Upper lobe of left lung (tissue), 6 donors: ENCODE data around the gene MIA2. TPM values are rescaled to one million over a fixed set of nuclear protein-coding genes. Genes with fewer than 3 reads are reported as not detected.
"Not testable (repeated sequence)": the region's sequence is repeated elsewhere in the genome, so short reads cannot be mapped to it uniquely, and the experiment has no call there.

Source experiments
- ATAC-seq, 2 donors: fragments of 200-7000 bp; cut with Tn5 transposase; one replicate each; pipeline ENCODE4 v1.9.1; 2022; ENCODE audit warnings: mild to moderate bottlenecking in 2 of 2, moderate library complexity in 2 of 2; ENCODE audit not compliant: low FRiP score in 2 of 2
- DNase-seq, 2 donors: peaks; one replicate each; pipeline ENCODE4 v3.0.0-alpha.2; 2019 to 2020
- H3K27ac ChIP-seq, 4 donors: fragments of 200-600 bp; sonication (generic); one replicate each; pipeline ENCODE4 v1.5.1; 2016 to 2019
- H3K27me3 ChIP-seq, 4 donors: fragments of 200-600 bp; sonication (generic); one replicate each; pipeline ENCODE4 v1.5.1; 2017 to 2019
- H3K36me3 ChIP-seq, 4 donors: fragments of 200-600 bp; sonication (generic); one replicate each; pipeline ENCODE4 v1.5.1; 2016 to 2019
- H3K4me1 ChIP-seq, 4 donors: fragments of 200-600 bp; sonication (generic); one replicate each; pipeline ENCODE4 v1.5.1; 2018 to 2019
- H3K4me3 ChIP-seq, 4 donors: fragments of 200-600 bp; sonication (generic); one replicate each; pipeline ENCODE4 v1.5.1; 2017 to 2019; ENCODE audit warnings: mild to moderate bottlenecking in 2 of 4, moderate library complexity in 1 of 4
- H3K9me3 ChIP-seq, 4 donors: fragments of 200-600 bp; sonication (generic); one replicate each; pipeline ENCODE4 v1.5.1; 2018 to 2019
- EP300 ChIP-seq, 4 donors: sonication (generic); formaldehyde crosslinking; IDR thresholded peaks; one replicate each; pipeline ENCODE4 v1.5.1; 2017; ENCODE audit warnings: antibody characterized with exemption in 4 of 4, control low read depth in 2 of 4
- POLR2A ChIP-seq, 4 donors: fragments of 450-650 bp; IDR thresholded peaks; one replicate each; pipeline ENCODE4 v1.5.1; 2016 to 2017; ENCODE audit warnings: antibody characterized with exemption in 4 of 4, mild to moderate bottlenecking in 2 of 4
- POLR2AphosphoS5 ChIP-seq, 2 donors: sonication (generic); formaldehyde crosslinking; IDR thresholded peaks; one replicate each; pipeline ENCODE4 v1.5.1; 2017; ENCODE audit warnings: antibody characterized with exemption in 2 of 2
- WGBS, 2 donors: methylation state at CpG; one replicate each; pipeline ENCODE4 v1.1.5; 2017 to 2018; 5-methylcytosine and 5-hydroxymethylcytosine counted together
- total RNA-seq, 6 donors: library from RNA; depleted of rRNA in 4 of 6; stranded (reverse); fragments of >200 nt in 4 of 6; gene quantifications; one replicate each; pipeline versions ENCODE4 v1.1.0 to v1.2.1, GENCODE V29; 2016 to 2021
- TF ChIP-seq, protein P1 (sequence below), 6 experiments: fragments of 450-650 bp in 4 of 6; fragments of 200-600 bp in 2 of 6; sonication (generic) in 2 of 6; IDR thresholded peaks; one replicate each; pipeline ENCODE4 v1.5.1; 2016 to 2019; ENCODE audit warnings: antibody characterized with exemption in 6 of 6
- donor health status: DM: no; HTN: no; CAD: no; lungs with moderate emphysema.
- donor health status: DM: no; HTN: yes; CAD: no; lungs with severe emphysema.

The MIA2 gene
- total RNA-seq, 6 donors from 2014 or later = 13.0 to 56.8 (median 25.4) TPM

DNA sequence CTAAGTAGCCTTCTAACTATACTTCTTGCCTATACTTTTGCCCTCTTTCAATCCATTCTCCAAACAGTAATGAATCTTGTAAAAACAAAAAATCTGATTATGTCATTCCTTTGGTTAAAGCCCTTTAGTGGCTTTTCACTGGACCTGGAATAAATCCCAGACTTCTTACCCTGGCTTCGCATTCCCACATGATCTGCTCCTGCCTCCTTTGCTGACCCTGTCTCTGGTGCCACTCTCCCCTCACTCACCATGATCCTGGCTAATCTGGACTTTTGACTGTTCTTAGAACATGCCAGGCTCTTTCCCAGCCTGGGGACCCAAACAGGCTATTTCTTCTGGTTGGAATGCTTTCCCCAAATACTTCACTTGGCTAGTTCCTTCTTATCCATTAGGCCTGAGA lies 7.9 kb downstream of the MIA2 start:
- Histone ChIP-seq H3K36me3 (no peaks in the 10 kb centered on the region), H3K9me3 (no peaks in the 10 kb centered on the region), H3K27ac (no peak overlapping the region), H3K4me1 (no peaks in the 10 kb centered on the region), H3K27me3 (no peaks in the 10 kb centered on the region), H3K4me3 (no peak overlapping the region)
- ATAC-seq (no peak), DNase-seq (no peak)
- TF ChIP-seq, protein P1, sequence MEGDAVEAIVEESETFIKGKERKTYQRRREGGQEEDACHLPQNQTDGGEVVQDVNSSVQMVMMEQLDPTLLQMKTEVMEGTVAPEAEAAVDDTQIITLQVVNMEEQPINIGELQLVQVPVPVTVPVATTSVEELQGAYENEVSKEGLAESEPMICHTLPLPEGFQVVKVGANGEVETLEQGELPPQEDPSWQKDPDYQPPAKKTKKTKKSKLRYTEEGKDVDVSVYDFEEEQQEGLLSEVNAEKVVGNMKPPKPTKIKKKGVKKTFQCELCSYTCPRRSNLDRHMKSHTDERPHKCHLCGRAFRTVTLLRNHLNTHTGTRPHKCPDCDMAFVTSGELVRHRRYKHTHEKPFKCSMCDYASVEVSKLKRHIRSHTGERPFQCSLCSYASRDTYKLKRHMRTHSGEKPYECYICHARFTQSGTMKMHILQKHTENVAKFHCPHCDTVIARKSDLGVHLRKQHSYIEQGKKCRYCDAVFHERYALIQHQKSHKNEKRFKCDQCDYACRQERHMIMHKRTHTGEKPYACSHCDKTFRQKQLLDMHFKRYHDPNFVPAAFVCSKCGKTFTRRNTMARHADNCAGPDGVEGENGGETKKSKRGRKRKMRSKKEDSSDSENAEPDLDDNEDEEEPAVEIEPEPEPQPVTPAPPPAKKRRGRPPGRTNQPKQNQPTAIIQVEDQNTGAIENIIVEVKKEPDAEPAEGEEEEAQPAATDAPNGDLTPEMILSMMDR (IDR thresholded peaks at IDR 0.05) = no peak
- TF ChIP-seq POLR2AphosphoS5 (IDR thresholded peaks at IDR 0.05) (no peak), EP300 (IDR thresholded peaks at IDR 0.05) (no peak), POLR2A (IDR thresholded peaks at IDR 0.05) (no peak)
- WGBS, 2 donors = 64 to 83% methylated on average over 1 of the region's 1 CpG

DNA sequence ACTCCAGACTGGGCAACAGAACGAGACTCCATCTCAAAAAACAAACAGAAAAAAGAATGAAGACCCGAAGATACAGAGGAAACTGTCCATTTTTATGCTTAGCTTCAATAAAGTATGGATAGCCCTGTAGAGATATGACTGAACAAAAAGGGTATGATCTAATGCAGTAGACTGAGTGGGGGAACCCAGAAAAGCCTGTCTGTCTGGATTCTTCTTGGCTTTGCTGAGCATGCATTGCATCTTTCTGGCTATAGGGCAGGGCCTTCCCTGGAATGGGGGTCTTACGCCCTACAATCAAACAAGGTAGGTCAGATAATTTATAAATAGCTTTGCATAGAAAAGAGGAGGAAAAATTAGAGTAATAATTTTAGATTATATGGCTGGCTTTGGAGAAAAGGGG lies 10.1 kb downstream of the MIA2 start:
- TF ChIP-seq POLR2A (IDR thresholded peaks at IDR 0.05) (no peak), POLR2AphosphoS5 (IDR thresholded peaks at IDR 0.05) (no peak), EP300 (IDR thresholded peaks at IDR 0.05) (no peak)
- TF ChIP-seq, protein P1 (IDR thresholded peaks at IDR 0.05) = no peak
- no peak for DNase-seq
- no peaks in the 10 kb centered on the region for H3K27me3 ChIP-seq
- H3K4me3 ChIP-seq = no peak overlapping the region
- H3K36me3 ChIP-seq = no peaks in the 10 kb centered on the region
- no peak overlapping the region for H3K27ac ChIP-seq
- no peaks in the 10 kb centered on the region for H3K9me3 ChIP-seq
- no peaks in the 10 kb centered on the region for H3K4me1 ChIP-seq
- WGBS, 2 donors = 85 to 88% methylated on average over 3 of the region's 3 CpGs
- no peak for ATAC-seq

DNA sequence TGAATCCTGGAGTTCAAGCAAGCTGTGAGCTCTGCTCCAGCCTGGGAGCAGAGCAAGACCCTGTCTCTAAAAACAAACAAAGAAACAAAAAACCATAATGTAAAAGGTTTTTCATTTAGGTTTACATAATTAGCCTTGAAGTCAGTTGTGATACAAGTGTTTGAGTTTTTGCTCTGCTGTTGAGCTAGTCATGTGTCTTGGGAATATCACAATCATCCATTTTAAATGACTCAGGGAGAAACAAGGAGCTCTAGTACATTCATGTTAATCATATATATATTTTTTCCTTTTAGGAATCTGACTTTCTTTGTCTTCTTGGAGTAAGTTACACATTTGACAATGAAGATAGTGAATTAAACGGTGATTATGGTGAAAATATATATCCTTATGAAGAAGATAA lies 12.9 kb downstream of the MIA2 start:
- ATAC-seq = no peak
- TF ChIP-seq, protein P1 (IDR thresholded peaks at IDR 0.05) = no peak
- TF ChIP-seq POLR2AphosphoS5 (IDR thresholded peaks at IDR 0.05) = no peak
- no peak for TF ChIP-seq EP300 (IDR thresholded peaks at IDR 0.05)
- TF ChIP-seq POLR2A (IDR thresholded peaks at IDR 0.05) = no peak
- 73 to 91% methylated on average over 1 of the region's 1 CpG for WGBS, 2 donors
- H3K4me1 ChIP-seq = no peaks in the 10 kb centered on the region
- no peak overlapping the region for H3K27ac ChIP-seq
- no peak for DNase-seq
- no peaks in the 10 kb centered on the region for H3K27me3 ChIP-seq
- H3K9me3 ChIP-seq = no peaks in the 10 kb centered on the region
- H3K4me3 ChIP-seq = no peak overlapping the region
- no peaks in the 10 kb centered on the region for H3K36me3 ChIP-seq

DNA sequence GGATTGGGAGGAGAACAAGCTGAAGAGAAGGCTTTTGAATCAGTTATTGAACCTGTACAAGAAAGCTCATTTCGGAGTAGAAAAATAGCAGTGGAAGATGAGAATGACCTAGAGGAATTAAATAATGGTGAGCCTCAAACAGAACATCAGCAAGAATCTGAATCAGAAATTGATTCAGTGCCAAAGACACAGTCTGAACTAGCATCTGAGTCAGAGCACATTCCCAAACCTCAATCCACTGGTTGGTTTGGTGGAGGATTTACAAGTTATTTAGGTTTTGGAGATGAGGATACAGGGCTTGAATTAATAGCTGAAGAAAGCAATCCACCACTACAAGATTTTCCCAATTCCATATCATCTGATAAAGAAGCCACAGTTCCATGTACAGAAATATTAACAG lies 13.5 kb downstream of the MIA2 start:
- DNase-seq = no peak
- H3K36me3 ChIP-seq = no peaks in the 10 kb centered on the region
- TF ChIP-seq, protein P1 (IDR thresholded peaks at IDR 0.05) = no peak
- TF ChIP-seq POLR2A (IDR thresholded peaks at IDR 0.05) = no peak
- TF ChIP-seq EP300 (IDR thresholded peaks at IDR 0.05) = no peak
- TF ChIP-seq POLR2AphosphoS5 (IDR thresholded peaks at IDR 0.05) = no peak
- H3K27me3 ChIP-seq = no peaks in the 10 kb centered on the region
- H3K4me1 ChIP-seq = no peaks in the 10 kb centered on the region
- no peak for ATAC-seq
- H3K9me3 ChIP-seq = no peaks in the 10 kb centered on the region
- H3K4me3 ChIP-seq = no peak overlapping the region
- H3K27ac ChIP-seq = no peak overlapping the region
- WGBS, 2 donors = 94 to 95% methylated on average over 1 of the region's 1 CpG

DNA sequence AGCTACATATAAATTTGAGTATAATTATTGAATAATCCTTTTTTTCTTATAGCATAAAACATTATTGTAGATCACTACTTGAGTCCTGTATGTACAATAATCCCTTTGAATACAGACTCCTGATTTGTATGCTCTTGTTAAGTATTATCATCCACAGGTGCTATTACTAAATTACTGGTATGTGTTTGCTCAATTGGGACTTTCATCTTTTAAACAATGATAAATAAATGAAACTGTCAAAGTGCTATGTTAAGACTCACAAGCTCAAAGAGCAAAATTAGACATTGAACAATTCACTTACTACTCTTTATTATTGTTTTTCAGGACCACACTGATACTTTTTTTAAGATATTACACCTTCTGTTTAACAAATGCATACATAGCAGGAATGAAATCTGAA lies 17.8 kb downstream of the MIA2 start:
- Histone ChIP-seq H3K4me3 (no peak overlapping the region), H3K4me1 (no peaks in the 10 kb centered on the region), H3K36me3 (no peaks in the 10 kb centered on the region), H3K27me3 (no peaks in the 10 kb centered on the region), H3K27ac (no peak overlapping the region), H3K9me3 (no peaks in the 10 kb centered on the region)
- DNase-seq (no peak), ATAC-seq (no peak)
- TF ChIP-seq POLR2A (IDR thresholded peaks at IDR 0.05) (no peak), EP300 (IDR thresholded peaks at IDR 0.05) (no peak), POLR2AphosphoS5 (IDR thresholded peaks at IDR 0.05) (no peak)
- TF ChIP-seq, protein P1 (IDR thresholded peaks at IDR 0.05) = no peak

DNA sequence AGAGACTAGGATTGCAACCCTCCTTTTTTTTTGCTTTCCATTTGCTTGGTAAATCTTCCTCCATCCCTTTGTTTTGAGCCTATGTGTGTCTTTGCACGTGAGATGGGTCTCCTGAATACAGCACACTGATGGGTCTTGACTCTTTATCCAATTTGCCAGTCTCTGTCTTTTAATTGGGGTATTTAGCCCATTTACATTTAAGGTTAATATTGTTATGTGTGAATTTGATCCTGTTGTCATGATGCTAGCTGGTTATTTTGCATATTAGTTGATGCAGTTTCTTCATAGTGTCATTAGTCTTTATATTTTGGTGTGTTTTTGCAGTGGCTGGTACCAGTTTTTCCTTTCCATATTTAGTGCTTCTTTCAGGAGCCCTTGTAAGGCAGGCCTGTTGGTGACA lies 23.7 kb downstream of the MIA2 start:
- not testable (repeated sequence) for H3K27me3 ChIP-seq, DNase-seq, H3K27ac ChIP-seq, H3K9me3 ChIP-seq, ATAC-seq, H3K36me3 ChIP-seq, H3K4me3 ChIP-seq, H3K4me1 ChIP-seq
- WGBS, 2 donors = 85 to 91% methylated on average over 1 of the region's 1 CpG
